ENCODE results near the gene ADTRP.

- TF ChIP-seq CTCF (optimal IDR thresholded peaks at IDR 0.05 in 1 of 3, IDR thresholded peaks at IDR 0.05 in 1 of 3, conservative IDR thresholded peaks at IDR 0.05 in 1 of 3; ENCODE audit: extremely low read depth in 1 of 3, insufficient read depth in 2 of 3, low read length in 3 of 3) (no peak), EZH2 (IDR thresholded peaks at IDR 0.05; ENCODE audit: low read length) (no peak)
These were observed 97.2 kb downstream of the ADTRP start for GRCh38 chr6:11681357-11681756.
